Measurements from ENCODE around the gene SCARF2. TPM values are rescaled to one million over a fixed set of nuclear protein-coding genes. Genes with fewer than 3 reads are reported as not detected.

The SCARF2 gene
- polyA plus RNA-seq, 1 donor from 2014 or later, result 5.0 TPM

DNA sequence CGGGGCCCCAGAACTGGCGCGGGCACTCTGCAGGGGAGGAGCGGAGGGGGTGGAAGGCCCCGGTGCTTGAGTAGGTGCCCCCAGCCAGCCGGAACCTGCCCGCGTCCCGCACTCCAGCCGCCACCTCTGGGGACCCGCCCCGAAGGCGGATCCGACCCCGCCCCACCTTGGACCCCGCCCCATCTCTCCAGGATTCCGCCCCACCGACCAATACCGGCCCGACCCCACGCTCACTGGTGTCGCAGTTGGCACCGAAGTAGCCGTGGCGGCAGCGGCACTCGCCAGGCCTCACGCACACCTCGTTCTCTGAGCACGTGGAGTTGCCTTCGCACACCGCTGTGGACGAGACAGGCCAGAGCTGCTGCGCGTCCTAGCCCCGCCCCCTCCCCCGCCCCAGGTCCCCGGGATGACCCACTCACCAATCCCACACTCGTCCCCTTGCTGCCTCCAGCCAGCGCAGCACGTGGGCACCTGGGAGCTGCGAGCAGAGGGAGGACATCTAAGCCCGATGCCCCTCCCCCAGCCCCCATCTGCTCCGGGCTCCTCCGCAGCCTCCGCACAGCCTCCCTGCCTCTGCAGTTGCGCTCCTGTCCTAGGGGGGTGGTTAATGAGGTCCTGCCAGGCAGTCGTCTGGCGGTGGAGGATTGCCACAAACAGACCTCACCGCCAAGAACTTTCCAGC lies 6.0 kb downstream of the SCARF2 start:
- H3K9me3 ChIP-seq (ENCODE audit: low read length), result no peaks in the 10 kb centered on the region
- H3K27me3 ChIP-seq (ENCODE audit: insufficient read depth, low read depth, low read length), result peaks cover 69% of the 10 kb centered on the region
- H3K36me3 ChIP-seq (ENCODE audit: insufficient read depth, low read length), result no peaks in the 10 kb centered on the region
- no peak overlapping the region for H3K27ac ChIP-seq (ENCODE audit: low read length)
- no peaks in the 10 kb centered on the region for H3K9me2 ChIP-seq (ENCODE audit: insufficient read depth, low read length)
- H3K9ac ChIP-seq (ENCODE audit: low read length), result no peak overlapping the region
- H3K4me2 ChIP-seq (ENCODE audit: low read length), result no peak overlapping the region
- TF ChIP-seq RAD21 (conservative IDR thresholded peaks at IDR 0.05), result no peak
- TF ChIP-seq, protein P1, sequence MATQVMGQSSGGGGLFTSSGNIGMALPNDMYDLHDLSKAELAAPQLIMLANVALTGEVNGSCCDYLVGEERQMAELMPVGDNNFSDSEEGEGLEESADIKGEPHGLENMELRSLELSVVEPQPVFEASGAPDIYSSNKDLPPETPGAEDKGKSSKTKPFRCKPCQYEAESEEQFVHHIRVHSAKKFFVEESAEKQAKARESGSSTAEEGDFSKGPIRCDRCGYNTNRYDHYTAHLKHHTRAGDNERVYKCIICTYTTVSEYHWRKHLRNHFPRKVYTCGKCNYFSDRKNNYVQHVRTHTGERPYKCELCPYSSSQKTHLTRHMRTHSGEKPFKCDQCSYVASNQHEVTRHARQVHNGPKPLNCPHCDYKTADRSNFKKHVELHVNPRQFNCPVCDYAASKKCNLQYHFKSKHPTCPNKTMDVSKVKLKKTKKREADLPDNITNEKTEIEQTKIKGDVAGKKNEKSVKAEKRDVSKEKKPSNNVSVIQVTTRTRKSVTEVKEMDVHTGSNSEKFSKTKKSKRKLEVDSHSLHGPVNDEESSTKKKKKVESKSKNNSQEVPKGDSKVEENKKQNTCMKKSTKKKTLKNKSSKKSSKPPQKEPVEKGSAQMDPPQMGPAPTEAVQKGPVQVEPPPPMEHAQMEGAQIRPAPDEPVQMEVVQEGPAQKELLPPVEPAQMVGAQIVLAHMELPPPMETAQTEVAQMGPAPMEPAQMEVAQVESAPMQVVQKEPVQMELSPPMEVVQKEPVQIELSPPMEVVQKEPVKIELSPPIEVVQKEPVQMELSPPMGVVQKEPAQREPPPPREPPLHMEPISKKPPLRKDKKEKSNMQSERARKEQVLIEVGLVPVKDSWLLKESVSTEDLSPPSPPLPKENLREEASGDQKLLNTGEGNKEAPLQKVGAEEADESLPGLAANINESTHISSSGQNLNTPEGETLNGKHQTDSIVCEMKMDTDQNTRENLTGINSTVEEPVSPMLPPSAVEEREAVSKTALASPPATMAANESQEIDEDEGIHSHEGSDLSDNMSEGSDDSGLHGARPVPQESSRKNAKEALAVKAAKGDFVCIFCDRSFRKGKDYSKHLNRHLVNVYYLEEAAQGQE (IDR thresholded peaks at IDR 0.05; ENCODE audit: borderline replicate concordance), result no peak
- TF ChIP-seq POLR2AphosphoS5 (IDR thresholded peaks at IDR 0.05), result no peak
- TF ChIP-seq EZH2 (IDR thresholded peaks at IDR 0.05; ENCODE audit: borderline replicate concordance, insufficient read depth, low read length, poor library complexity, severe bottlenecking), result no peak
- no peak for TF ChIP-seq EP300 (conservative IDR thresholded peaks at IDR 0.05; ENCODE audit: poor library complexity, severe bottlenecking)
- no peak for TF ChIP-seq TAF1 (IDR thresholded peaks at IDR 0.05; ENCODE audit: low read depth)
- TF ChIP-seq MXI1 (conservative IDR thresholded peaks at IDR 0.05; ENCODE audit: poor library complexity, severe bottlenecking), result no peak
- TF ChIP-seq, protein P2, sequence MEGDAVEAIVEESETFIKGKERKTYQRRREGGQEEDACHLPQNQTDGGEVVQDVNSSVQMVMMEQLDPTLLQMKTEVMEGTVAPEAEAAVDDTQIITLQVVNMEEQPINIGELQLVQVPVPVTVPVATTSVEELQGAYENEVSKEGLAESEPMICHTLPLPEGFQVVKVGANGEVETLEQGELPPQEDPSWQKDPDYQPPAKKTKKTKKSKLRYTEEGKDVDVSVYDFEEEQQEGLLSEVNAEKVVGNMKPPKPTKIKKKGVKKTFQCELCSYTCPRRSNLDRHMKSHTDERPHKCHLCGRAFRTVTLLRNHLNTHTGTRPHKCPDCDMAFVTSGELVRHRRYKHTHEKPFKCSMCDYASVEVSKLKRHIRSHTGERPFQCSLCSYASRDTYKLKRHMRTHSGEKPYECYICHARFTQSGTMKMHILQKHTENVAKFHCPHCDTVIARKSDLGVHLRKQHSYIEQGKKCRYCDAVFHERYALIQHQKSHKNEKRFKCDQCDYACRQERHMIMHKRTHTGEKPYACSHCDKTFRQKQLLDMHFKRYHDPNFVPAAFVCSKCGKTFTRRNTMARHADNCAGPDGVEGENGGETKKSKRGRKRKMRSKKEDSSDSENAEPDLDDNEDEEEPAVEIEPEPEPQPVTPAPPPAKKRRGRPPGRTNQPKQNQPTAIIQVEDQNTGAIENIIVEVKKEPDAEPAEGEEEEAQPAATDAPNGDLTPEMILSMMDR (IDR thresholded peaks at IDR 0.05; ENCODE audit: poor library complexity, severe bottlenecking), result no peak
- no peak for TF ChIP-seq SMC3 (conservative IDR thresholded peaks at IDR 0.05; ENCODE audit: poor library complexity)
- no peaks in the 10 kb centered on the region for H3F3A ChIP-seq (ENCODE audit: insufficient read depth, low read length, poor library complexity, severe bottlenecking)
- peak overlapping the region; percentile 73 for H3K4me3 ChIP-seq (ENCODE audit: low read length)
- H2AFZ ChIP-seq (ENCODE audit: low read depth, low read length), result no peak overlapping the region
- H4K20me1 ChIP-seq (ENCODE audit: insufficient read depth), result no peaks in the 10 kb centered on the region
- H3K79me2 ChIP-seq (replicated peaks; ENCODE audit: insufficient read depth, low read length), result no peaks in the 10 kb centered on the region

DNA sequence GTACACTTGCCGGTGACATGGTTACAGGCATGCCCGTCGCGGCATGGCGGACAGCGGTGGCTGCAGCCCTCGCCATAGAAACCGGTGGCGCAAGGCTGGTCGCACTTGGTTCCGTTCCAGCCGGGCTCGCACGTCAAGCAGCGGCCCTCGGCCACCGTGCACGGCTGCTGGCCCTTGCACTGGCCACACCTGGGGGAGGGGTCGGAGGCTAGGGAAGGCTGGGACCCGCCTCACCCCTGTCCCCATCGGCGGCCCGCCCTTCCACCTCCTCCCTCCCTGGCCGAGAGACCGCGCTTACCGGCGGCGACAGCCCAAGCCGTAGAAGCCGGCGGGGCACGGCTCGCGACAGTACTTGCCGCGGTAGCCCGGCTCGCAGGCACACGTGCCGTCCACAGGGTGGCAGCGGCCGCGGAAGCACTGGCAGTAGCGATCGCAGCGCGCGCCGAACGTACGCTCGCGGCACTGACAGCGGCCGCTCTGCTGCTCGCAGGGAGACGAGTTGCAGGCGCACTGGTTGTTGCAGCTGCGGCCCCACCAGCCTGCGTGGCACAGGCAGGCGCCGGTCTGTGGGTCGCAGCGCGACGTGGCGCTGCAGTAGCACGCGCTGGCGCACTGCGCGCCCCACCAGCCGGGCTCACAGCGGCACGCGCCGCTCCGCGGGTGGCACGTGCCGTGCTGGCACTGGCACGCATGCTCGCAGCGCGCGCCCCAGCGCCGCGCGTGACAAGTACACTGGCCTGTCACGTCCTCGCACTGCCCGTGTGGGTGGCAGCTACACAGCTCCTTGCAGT lies 6.7 kb downstream of the SCARF2 start:
- no peaks in the 10 kb centered on the region for H3K9me3 ChIP-seq (ENCODE audit: low read length)
- no peak overlapping the region for H2AFZ ChIP-seq (ENCODE audit: low read depth, low read length)
- TF ChIP-seq EZH2 (IDR thresholded peaks at IDR 0.05; ENCODE audit: borderline replicate concordance, insufficient read depth, low read length, poor library complexity, severe bottlenecking) (no peak), MXI1 (conservative IDR thresholded peaks at IDR 0.05; ENCODE audit: poor library complexity, severe bottlenecking) (peak; percentile 85), POLR2AphosphoS5 (IDR thresholded peaks at IDR 0.05) (no peak), SMC3 (conservative IDR thresholded peaks at IDR 0.05; ENCODE audit: poor library complexity) (peak; percentile 72), RAD21 (conservative IDR thresholded peaks at IDR 0.05) (peak; percentile 56), EP300 (conservative IDR thresholded peaks at IDR 0.05; ENCODE audit: poor library complexity, severe bottlenecking) (peak; percentile 30)
- TF ChIP-seq, protein P2 (IDR thresholded peaks at IDR 0.05; ENCODE audit: poor library complexity, severe bottlenecking), result peak; percentile 74
- TF ChIP-seq, protein P1 (IDR thresholded peaks at IDR 0.05; ENCODE audit: borderline replicate concordance), result no peak
- no peaks in the 10 kb centered on the region for H3K9me2 ChIP-seq (ENCODE audit: insufficient read depth, low read length)
- peaks cover 63% of the 10 kb centered on the region for H3K27me3 ChIP-seq (ENCODE audit: insufficient read depth, low read depth, low read length)
- H3K36me3 ChIP-seq (ENCODE audit: insufficient read depth, low read length), result no peaks in the 10 kb centered on the region
- H3K9ac ChIP-seq (ENCODE audit: low read length), result peak overlapping the region; percentile 50
- no peaks in the 10 kb centered on the region for H3K79me2 ChIP-seq (replicated peaks; ENCODE audit: insufficient read depth, low read length)
- no peak overlapping the region for H3K27ac ChIP-seq (ENCODE audit: low read length)
- peak overlapping the region; percentile 73 for H3K4me3 ChIP-seq (ENCODE audit: low read length)
- no peaks in the 10 kb centered on the region for H3F3A ChIP-seq (ENCODE audit: insufficient read depth, low read length, poor library complexity, severe bottlenecking)
- no peaks in the 10 kb centered on the region for H4K20me1 ChIP-seq (ENCODE audit: insufficient read depth)
- H3K4me2 ChIP-seq (ENCODE audit: low read length), result peak overlapping the region; percentile 62

Measured in neural cell (in vitro differentiated cells).